IMR-90 (cell line): Measurements from ENCODE around the gene ZDHHC24. TPM values are rescaled to one million over a fixed set of nuclear protein-coding genes. Genes with fewer than 3 reads are reported as not detected.

Experiments used
- ATAC-seq: fragments of 200-7000 bp; cut with Tn5 transposase; 2 replicates; pipeline ENCODE4 v1.9.1; 2020; ENCODE audit warnings: low read depth, mild to moderate bottlenecking, moderate library complexity
- BruUV-seq: library from RNA; stranded (reverse); fragments of 400-500 nt; replicated peaks from 2 replicates; lab custom pipeline; 2021; lab: Mats Ljungman, UMichigan
- CTCF ChIA-PET: fragments of 300-600 bp; formaldehyde crosslinking; extraction: SDS; loops from one replicate; lab custom pipeline; 2021; ENCODE audit warnings: antibody characterized with exemption; lab: Yijun Ruan, JAX
- POLR2A ChIA-PET: fragments of 300-600 bp; sonication (Branson Sonifier 250); formaldehyde crosslinking; loops from one replicate; lab custom pipeline; 2022; ENCODE audit warnings: antibody characterized with exemption; ENCODE audit not compliant: unreplicated experiment; lab: Charles Lee
- DNase-seq: peaks from one replicate; pipeline ENCODE4 v3.0.0; 2013
- H2AFZ ChIP-seq: replicated peaks from 2 replicates; pipeline ENCODE3; 2013; ENCODE audit warnings: low read length, mild to moderate bottlenecking; ENCODE audit not compliant: poor library complexity
- H2AK5ac ChIP-seq: 2 replicates; pipeline ENCODE4 v1.6.1; 2013; ENCODE audit warnings: low read depth, low read length, inconsistent platforms
- H2AK9ac ChIP-seq: replicated peaks from 2 replicates; pipeline ENCODE3; 2013; ENCODE audit warnings: mild to moderate bottlenecking, low read depth, low read length, moderate library complexity; ENCODE audit not compliant: poor library complexity
- H2BK120ac ChIP-seq: 2 replicates; pipeline ENCODE4 v1.6.1; 2013; ENCODE audit warnings: low read depth, low read length, inconsistent platforms
- H2BK15ac ChIP-seq: 3 replicates; pipeline ENCODE4 v1.6.1; 2013; ENCODE audit warnings: low read depth, low read length, inconsistent platforms
- H2BK20ac ChIP-seq: 2 replicates; pipeline ENCODE4 v1.6.1; 2013; ENCODE audit warnings: low read depth, mild to moderate bottlenecking, inconsistent platforms, low read length, moderate library complexity
- H2BK5ac ChIP-seq: 2 replicates; pipeline ENCODE4 v1.6.1; 2013; ENCODE audit warnings: mild to moderate bottlenecking, low read depth, low read length, inconsistent platforms; ENCODE audit not compliant: poor library complexity, severe bottlenecking
- H3K14ac ChIP-seq: replicated peaks from 2 replicates; pipeline ENCODE4 v1.6.1; 2013; ENCODE audit warnings: low read depth, low read length, inconsistent platforms
- H3K18ac ChIP-seq: 2 replicates; pipeline ENCODE4 v1.6.1; 2013; ENCODE audit warnings: low read depth, low read length, control low read depth
- H3K23ac ChIP-seq: 2 replicates; pipeline ENCODE4 v1.6.1; 2013; ENCODE audit warnings: low read depth, low read length, inconsistent platforms
- H3K27ac ChIP-seq: 2 replicates; pipeline ENCODE4 v1.5.1; 2013; ENCODE audit warnings: mild to moderate bottlenecking, control low read depth, low read length; ENCODE audit not compliant: insufficient read depth
- H3K27me3 ChIP-seq: 2 replicates; pipeline ENCODE4 v1.6.1; 2013; ENCODE audit warnings: low read length; ENCODE audit not compliant: control insufficient read depth, insufficient read depth
- H3K36me3 ChIP-seq: 2 replicates; pipeline ENCODE4 v1.6.1; 2013; ENCODE audit warnings: low read length, mixed read lengths; ENCODE audit not compliant: control insufficient read depth, insufficient read depth
- H3K4ac ChIP-seq: 2 replicates; pipeline ENCODE4 v1.6.1; 2013; ENCODE audit warnings: low read depth, low read length, inconsistent platforms
- H3K4me1 ChIP-seq: 2 replicates; pipeline ENCODE4 v1.6.1; 2013; ENCODE audit warnings: low read length, mixed read lengths; ENCODE audit not compliant: control insufficient read depth, insufficient read depth
- H3K4me2 ChIP-seq: 2 replicates; pipeline ENCODE4 v1.6.1; 2013; ENCODE audit warnings: low read depth, mild to moderate bottlenecking, control low read depth, low read length, moderate library complexity
- H3K4me3 ChIP-seq: 2 replicates; pipeline ENCODE4 v1.5.1; 2013; ENCODE audit warnings: low read depth, mild to moderate bottlenecking, control low read depth, low read length, moderate library complexity; ENCODE audit not compliant: insufficient read depth
- H3K56ac ChIP-seq: 2 replicates; pipeline ENCODE4 v1.6.1; 2013; ENCODE audit warnings: low read length, inconsistent platforms; ENCODE audit not compliant: insufficient read depth; ENCODE audit errors: extremely low read depth
- H3K79me1 ChIP-seq, 2 experiments: 2 replicates each; pipeline ENCODE4 v1.6.1; 2013; ENCODE audit warnings: low read length in 2 of 2, inconsistent platforms in 1 of 2, low read depth in 1 of 2
- H3K9ac ChIP-seq: 2 replicates; pipeline ENCODE4 v1.6.1; 2013; ENCODE audit warnings: low read depth, low read length, control low read depth
- H3K9me1 ChIP-seq: 2 replicates; pipeline ENCODE4 v1.6.1; 2013; ENCODE audit warnings: low read length, inconsistent platforms; ENCODE audit not compliant: insufficient read depth
- H3K9me3 ChIP-seq: 2 replicates; pipeline ENCODE4 v1.6.1; 2013; ENCODE audit warnings: low read length; ENCODE audit not compliant: control insufficient read depth, insufficient read depth
- H4K20me1 ChIP-seq: 2 replicates; pipeline ENCODE4 v1.6.1; 2013; ENCODE audit warnings: low read length, inconsistent platforms; ENCODE audit not compliant: insufficient read depth
- H4K5ac ChIP-seq: 2 replicates; pipeline ENCODE4 v1.6.1; 2013; ENCODE audit warnings: mild to moderate bottlenecking, low read depth, low read length, control low read depth
- H4K8ac ChIP-seq, 2 experiments: 2 replicates each; pipeline ENCODE4 v1.6.1; 2013; ENCODE audit warnings: low read depth in 2 of 2, low read length in 2 of 2, control low read depth in 1 of 2, inconsistent platforms in 1 of 2
- H4K91ac ChIP-seq: 2 replicates; pipeline ENCODE4 v1.6.1; 2013; ENCODE audit warnings: low read depth, low read length, inconsistent platforms; ENCODE audit not compliant: insufficient read depth
- BHLHE40 ChIP-seq: fragments of 150-350 bp; IDR thresholded peaks from 2 replicates; pipeline ENCODE4 v1.6.1; 2016; ENCODE audit warnings: mild to moderate bottlenecking, low read depth, low read length
- CEBPB ChIP-seq: IDR thresholded peaks from 2 replicates; pipeline ENCODE4 v1.6.1; 2012; ENCODE audit warnings: low read depth, low read length, improper control_type of control experiment
- CHD1 ChIP-seq: IDR thresholded peaks from 2 replicates; pipeline ENCODE4 v1.6.1; 2012; ENCODE audit warnings: low read depth, low read length, improper control_type of control experiment
- ELK1 ChIP-seq: fragments of 150-350 bp; IDR thresholded peaks from 2 replicates; pipeline ENCODE4 v1.6.1; 2016; ENCODE audit warnings: low read depth, mild to moderate bottlenecking, low read length, moderate library complexity, borderline replicate concordance
- FOS ChIP-seq: fragments of 150-350 bp; IDR thresholded peaks from 2 replicates; pipeline ENCODE4 v1.6.1; 2016; ENCODE audit warnings: low read depth, low read length
- MAFK ChIP-seq: IDR thresholded peaks from 2 replicates; pipeline ENCODE4 v1.6.1; 2012; ENCODE audit warnings: low read depth, low read length, improper control_type of control experiment
- MAZ ChIP-seq: IDR thresholded peaks from 2 replicates; pipeline ENCODE4 v1.6.1; 2012; ENCODE audit warnings: low read depth, mild to moderate bottlenecking, low read length, improper control_type of control experiment, moderate library complexity, borderline replicate concordance
- MXI1 ChIP-seq: IDR thresholded peaks from 2 replicates; pipeline ENCODE4 v1.6.1; 2012; ENCODE audit warnings: low read depth, mild to moderate bottlenecking, low read length, moderate library complexity, borderline replicate concordance
- NFE2L2 ChIP-seq: fragments of 150-350 bp; IDR thresholded peaks from 2 replicates; pipeline ENCODE4 v1.6.1; 2016; ENCODE audit warnings: low read depth, mild to moderate bottlenecking, low read length
- POLR2A ChIP-seq: IDR thresholded peaks from 2 replicates; pipeline ENCODE4 v1.6.1; 2012; ENCODE audit warnings: mild to moderate bottlenecking, low read depth, low read length
- RAD21 ChIP-seq: IDR thresholded peaks from 2 replicates; pipeline ENCODE4 v1.6.1; 2012; ENCODE audit warnings: low read length, improper control_type of control experiment
- RCOR1 ChIP-seq: IDR thresholded peaks from 2 replicates; pipeline ENCODE4 v1.6.1; 2012; ENCODE audit warnings: mild to moderate bottlenecking, low read length, improper control_type of control experiment; ENCODE audit not compliant: insufficient replicate concordance
- RFX5 ChIP-seq: IDR thresholded peaks from 2 replicates; pipeline ENCODE4 v1.8.0; 2012; ENCODE audit warnings: low read depth, mild to moderate bottlenecking, low read length, moderate library complexity
- SMC3 ChIP-seq: fragments of 150-350 bp; IDR thresholded peaks from 2 replicates; pipeline ENCODE4 v1.6.1; 2016; ENCODE audit warnings: low read depth, mild to moderate bottlenecking, antibody characterized with exemption, low read length, moderate library complexity
- USF2 ChIP-seq: fragments of 150-350 bp; IDR thresholded peaks from 2 replicates; pipeline ENCODE4 v1.6.1; 2017; ENCODE audit warnings: mild to moderate bottlenecking, antibody characterized with exemption, low read length, low read depth
- WGBS, 2 experiments: methylation state at CpG; one replicate each; pipeline versions ENCODE4 v1.1.5 to v1.1.7; 2013; ENCODE audit warnings: missing lambda C conversion rate in 2 of 2; ENCODE audit not compliant: insufficient read length in 1 of 2; ENCODE audit errors: extremely low coverage in 2 of 2; 5-methylcytosine and 5-hydroxymethylcytosine counted together
- dilution Hi-C: fragments of 300-500 bp; cut with HindIII; formaldehyde crosslinking; loops from one replicate; pipeline ENCODE4 v1.14.3; 2018; ENCODE audit warnings: low sequenced_read_pairs; ENCODE audit not compliant: unreplicated experiment
- in situ Hi-C: fragments of 300-500 bp; cut with MboI; formaldehyde crosslinking; loops from 3 replicates; pipeline ENCODE4 v1.14.3; 2019; ENCODE audit warnings: low sequenced_read_pairs, inconsistent platforms, mixed read lengths
- intact Hi-C: fragments of 100-400 bp; cut with micrococcal nuclease; formaldehyde crosslinking; loops from 2 replicates; pipeline ENCODE4 v1.10.0; 2022
- polyA plus RNA-seq, 3 experiments: library from polyadenylated mRNA; depleted of rRNA; stranded (reverse); fragments of >200 nt; gene quantifications; 2 replicates each; pipeline ENCODE4 v1.2.3, GENCODE V29; 2012; ENCODE audit warnings: low replicate concordance in 1 of 3
- total RNA-seq: library from RNA; depleted of rRNA; stranded (reverse); fragments of >200 nt; gene quantifications from 2 replicates; pipeline ENCODE4 v1.2.3, GENCODE V29; 2012
- TF ChIP-seq, protein P1 (sequence below): conservative IDR thresholded peaks from 2 replicates; pipeline ENCODE4 v1.5.1; 2012; ENCODE audit warnings: mild to moderate bottlenecking, low read depth, low read length, improper control_type of control experiment

Gene ZDHHC24
- total and polyA plus RNA-seq, 2 of the 4 experiments (the other 2 are of a cell fraction) = 3.2 to 10.9 TPM

DNA sequence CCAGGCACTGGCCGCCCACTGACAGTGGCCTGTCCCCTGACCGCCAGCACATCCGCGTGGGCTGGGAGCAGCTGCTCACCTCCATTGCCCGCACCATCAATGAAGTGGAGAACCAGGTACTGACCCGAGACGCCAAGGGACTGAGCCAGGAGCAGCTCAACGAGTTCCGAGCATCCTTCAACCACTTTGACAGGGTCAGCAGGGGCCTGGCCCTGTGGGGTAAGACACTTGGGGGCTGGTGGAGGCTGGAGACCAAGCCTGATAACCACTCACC is 16.1 kb upstream of the ZDHHC24 start:
- BruUV-seq = no TSS peak
- H4K91ac ChIP-seq = no peak overlapping the region
- H3K9me3 ChIP-seq = no peaks in the 10 kb centered on the region
- H4K8ac ChIP-seq = no peak overlapping the region
- no peak overlapping the region for H3K4ac ChIP-seq
- CTCF ChIA-PET = no interaction called here
- H3K4me1 ChIP-seq = peaks cover 2% of the 10 kb centered on the region; the same call in 1 of the 2 replicates
- POLR2A ChIA-PET = no interaction called here
- H3K9ac ChIP-seq = no peak overlapping the region
- no peak for TF ChIP-seq FOS
- TF ChIP-seq RCOR1 = no peak
- no peak for TF ChIP-seq CHD1
- no peak for TF ChIP-seq USF2
- no peak for TF ChIP-seq RAD21
- no peak for TF ChIP-seq MAFK
- no peak for TF ChIP-seq SMC3
- no peak for TF ChIP-seq RFX5
- TF ChIP-seq BHLHE40 = no peak
- TF ChIP-seq, protein P1, sequence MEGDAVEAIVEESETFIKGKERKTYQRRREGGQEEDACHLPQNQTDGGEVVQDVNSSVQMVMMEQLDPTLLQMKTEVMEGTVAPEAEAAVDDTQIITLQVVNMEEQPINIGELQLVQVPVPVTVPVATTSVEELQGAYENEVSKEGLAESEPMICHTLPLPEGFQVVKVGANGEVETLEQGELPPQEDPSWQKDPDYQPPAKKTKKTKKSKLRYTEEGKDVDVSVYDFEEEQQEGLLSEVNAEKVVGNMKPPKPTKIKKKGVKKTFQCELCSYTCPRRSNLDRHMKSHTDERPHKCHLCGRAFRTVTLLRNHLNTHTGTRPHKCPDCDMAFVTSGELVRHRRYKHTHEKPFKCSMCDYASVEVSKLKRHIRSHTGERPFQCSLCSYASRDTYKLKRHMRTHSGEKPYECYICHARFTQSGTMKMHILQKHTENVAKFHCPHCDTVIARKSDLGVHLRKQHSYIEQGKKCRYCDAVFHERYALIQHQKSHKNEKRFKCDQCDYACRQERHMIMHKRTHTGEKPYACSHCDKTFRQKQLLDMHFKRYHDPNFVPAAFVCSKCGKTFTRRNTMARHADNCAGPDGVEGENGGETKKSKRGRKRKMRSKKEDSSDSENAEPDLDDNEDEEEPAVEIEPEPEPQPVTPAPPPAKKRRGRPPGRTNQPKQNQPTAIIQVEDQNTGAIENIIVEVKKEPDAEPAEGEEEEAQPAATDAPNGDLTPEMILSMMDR = no peak
- no peak for TF ChIP-seq ELK1
- TF ChIP-seq MAZ = no peak
- no peak for TF ChIP-seq CEBPB
- no peak for TF ChIP-seq MXI1
- no peak for TF ChIP-seq POLR2A
- TF ChIP-seq NFE2L2 = no peak
- dilution Hi-C loops = no loop called here
- no peak overlapping the region for H3K4me2 ChIP-seq
- H2BK15ac ChIP-seq = no peak overlapping the region
- no peak overlapping the region for H2BK5ac ChIP-seq
- WGBS, 2 experiments = 100% methylated on average over 1 of the region's 9 CpGs; no CpG with 5 or more reads in 1 of the 2 experiments
- H3K9me1 ChIP-seq = peaks cover 4% of the 10 kb centered on the region; the same call in 1 of the 2 replicates
- no peak overlapping the region for H2AK5ac ChIP-seq
- no peaks in the 10 kb centered on the region for H3K79me1 ChIP-seq
- ATAC-seq (no peak), DNase-seq (no peak)
- H2AFZ ChIP-seq = no peak overlapping the region
- H3K27ac ChIP-seq = no peak overlapping the region
- no peak overlapping the region for H3K18ac ChIP-seq
- H3K4me3 ChIP-seq = no peak overlapping the region
- H3K23ac ChIP-seq = no peak overlapping the region
- peaks cover 21% of the 10 kb centered on the region for H3K27me3 ChIP-seq
- no peak overlapping the region for H4K5ac ChIP-seq
- in situ Hi-C loops = no loop called here
- no peak overlapping the region for H3K14ac ChIP-seq
- no peaks in the 10 kb centered on the region for H4K20me1 ChIP-seq
- no peak overlapping the region for H2AK9ac ChIP-seq
- H3K56ac ChIP-seq = no peak overlapping the region
- H2BK20ac ChIP-seq = no peak overlapping the region
- peaks cover 3% of the 10 kb centered on the region; the same call in 1 of the 2 replicates for H3K36me3 ChIP-seq
- no peak overlapping the region for H2BK120ac ChIP-seq
- intact Hi-C loops = no loop called here
